WERI-Rb-1 (cell line): ENCODE measurements around the gene NUP214.

ENCODE experiments used
- DNase-seq: peaks from one replicate; pipeline ENCODE4 v3.0.0-alpha.2; 2020
- H3K27ac ChIP-seq: fragments of 250-450 bp; sonication (Bioruptor Pico); 2 replicates; pipeline ENCODE4 v1.5.1; 2020; ENCODE audit warnings: mild to moderate bottlenecking, moderate library complexity
- H3K27me3 ChIP-seq: fragments of 250-450 bp; sonication (Bioruptor Pico); 2 replicates; pipeline ENCODE4 v1.5.1; 2021; ENCODE audit warnings: mild to moderate bottlenecking, low read depth, moderate library complexity; ENCODE audit not compliant: insufficient read depth, severe bottlenecking
- H3K36me3 ChIP-seq: fragments of 250-450 bp; sonication (Bioruptor Pico); 2 replicates; pipeline ENCODE4 v1.5.1; 2020; ENCODE audit warnings: mild to moderate bottlenecking, moderate library complexity
- H3K4me3 ChIP-seq: 2 replicates; pipeline ENCODE4 v1.5.1; 2011; ENCODE audit warnings: low read depth, mild to moderate bottlenecking, control low read depth, low read length
- H3K9me3 ChIP-seq: fragments of 250-450 bp; sonication (Bioruptor Pico); 2 replicates; pipeline ENCODE4 v1.5.1; 2021; ENCODE audit warnings: mild to moderate bottlenecking, moderate library complexity; ENCODE audit not compliant: severe bottlenecking
- CTCF ChIP-seq: IDR thresholded peaks from 2 replicates; pipeline ENCODE4 v1.5.1; 2011; ENCODE audit warnings: low read depth, mild to moderate bottlenecking, control low read depth, inconsistent platforms, low read length

NUP214 gene

DNA sequence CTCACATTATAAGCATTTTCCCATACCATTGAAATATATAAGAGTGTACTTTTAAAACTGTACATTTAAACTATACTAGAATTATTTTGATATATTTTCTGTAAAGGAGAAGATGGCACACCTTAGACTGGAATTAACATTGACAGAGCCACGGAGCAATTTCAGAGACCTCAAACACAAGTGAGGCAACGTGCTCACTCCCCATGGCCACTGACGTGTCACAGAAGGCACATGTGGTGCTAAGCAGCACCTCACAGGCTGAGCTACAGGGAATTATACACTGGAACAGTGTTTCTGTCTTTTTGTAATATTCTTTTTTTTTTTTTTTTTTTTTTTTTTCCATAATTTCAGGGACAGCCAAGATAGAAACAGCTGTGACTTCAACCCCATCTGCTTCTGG lies 66.5 kb downstream of the NUP214 start:
- Histone ChIP-seq H3K27me3 (no peaks in the 10 kb centered on the region), H3K27ac (no peak overlapping the region), H3K4me3 (no peak overlapping the region), H3K9me3 (no peaks in the 10 kb centered on the region), H3K36me3 (peaks cover 72% of the 10 kb centered on the region)
- no peak for TF ChIP-seq CTCF
- no peak for DNase-seq

DNA sequence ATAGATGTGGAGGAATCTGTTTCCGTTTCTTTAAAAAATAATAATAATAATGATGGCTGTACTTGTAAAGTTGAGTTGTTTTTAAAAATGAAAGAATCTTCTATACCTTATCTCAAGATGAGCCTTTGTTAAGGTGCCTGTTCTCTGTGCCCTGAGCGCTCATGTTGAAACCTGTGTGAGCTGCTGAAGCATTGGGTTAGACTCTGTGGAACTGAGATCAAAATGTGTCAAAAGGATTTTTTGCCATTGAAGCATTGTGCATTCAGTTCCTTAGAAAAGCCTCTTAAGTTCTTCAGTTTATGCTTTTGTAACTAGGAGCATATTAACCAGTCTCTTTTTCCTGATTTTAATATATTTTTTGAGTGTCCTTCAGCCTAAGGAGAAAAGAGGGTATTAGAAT lies 67.7 kb downstream of the NUP214 start:
- Histone ChIP-seq H3K27ac (no peak overlapping the region), H3K36me3 (peaks cover 72% of the 10 kb centered on the region), H3K9me3 (no peaks in the 10 kb centered on the region), H3K4me3 (no peak overlapping the region), H3K27me3 (no peaks in the 10 kb centered on the region)
- TF ChIP-seq CTCF = no peak
- no peak for DNase-seq

DNA sequence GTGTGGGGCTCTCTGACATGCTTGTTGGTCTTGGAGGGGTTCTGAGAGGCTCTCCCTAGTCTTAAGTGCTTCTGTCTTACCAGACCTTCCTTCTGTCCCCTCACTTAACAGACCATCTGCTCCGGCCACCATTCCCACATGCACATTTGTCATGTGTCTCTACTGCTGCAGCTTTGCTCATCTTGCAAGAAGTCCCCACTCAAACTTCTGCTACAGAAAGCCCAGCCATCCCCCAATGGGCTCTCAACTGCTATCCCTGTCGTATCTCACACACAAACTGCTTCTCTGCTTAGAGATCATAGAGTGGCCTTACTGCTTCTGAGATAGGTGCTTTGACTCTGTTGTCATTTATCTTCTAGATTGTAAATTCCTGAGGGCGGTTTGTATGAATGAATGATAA lies 69.4 kb downstream of the NUP214 start:
- Histone ChIP-seq H3K27me3 (no peaks in the 10 kb centered on the region), H3K36me3 (peaks cover 72% of the 10 kb centered on the region), H3K4me3 (no peak overlapping the region), H3K9me3 (no peaks in the 10 kb centered on the region), H3K27ac (peak overlapping the region; percentile 22; the same call in 1 of the 2 replicates)
- peak; percentile 49 for DNase-seq
- no peak for TF ChIP-seq CTCF

- Histone ChIP-seq H3K36me3 (peaks cover 79% of the 10 kb centered on the region), H3K27ac (no peak overlapping the region), H3K27me3 (no peaks in the 10 kb centered on the region), H3K4me3 (no peak overlapping the region), H3K9me3 (no peaks in the 10 kb centered on the region)
- TF ChIP-seq CTCF = no peak
- DNase-seq = no peak
Measured at GRCh38 chr9:131197160-131197911, 72.0 kb downstream of the NUP214 start.

- no peak overlapping the region for H3K4me3 ChIP-seq
- TF ChIP-seq CTCF = no peak
- no peak overlapping the region for H3K27ac ChIP-seq
- no peaks in the 10 kb centered on the region for H3K27me3 ChIP-seq
- H3K36me3 ChIP-seq = peaks cover 82% of the 10 kb centered on the region
- DNase-seq = no peak
- no peaks in the 10 kb centered on the region for H3K9me3 ChIP-seq
Measured at GRCh38 chr9:131198041-131198715, 72.8 kb downstream of the NUP214 start.
